HG02870 (cell line): Measurements from ENCODE around the gene SLC25A23.
"Not testable (repeated sequence)": the region's sequence is repeated elsewhere in the genome, so short reads cannot be mapped to it uniquely, and the experiment has no call there.

ENCODE experiments used
- ATAC-seq: cut with Tn5 transposase; IDR thresholded peaks from one replicate; pipeline ENCODE4 v1.9.1; 2021; ENCODE audit warnings: mild to moderate bottlenecking, moderate library complexity; ENCODE audit not compliant: unreplicated experiment

SLC25A23 gene

GRCh38 chr19:6459262-6460098 lies at the start of gene SLC25A23:
Gene SLC25A23, minus strand, starts transcription at chr19:6459792. Its CDS starts 164 bp downstream, at chr19:6459628.
- ATAC-seq, result peak; percentile 31

DNA sequence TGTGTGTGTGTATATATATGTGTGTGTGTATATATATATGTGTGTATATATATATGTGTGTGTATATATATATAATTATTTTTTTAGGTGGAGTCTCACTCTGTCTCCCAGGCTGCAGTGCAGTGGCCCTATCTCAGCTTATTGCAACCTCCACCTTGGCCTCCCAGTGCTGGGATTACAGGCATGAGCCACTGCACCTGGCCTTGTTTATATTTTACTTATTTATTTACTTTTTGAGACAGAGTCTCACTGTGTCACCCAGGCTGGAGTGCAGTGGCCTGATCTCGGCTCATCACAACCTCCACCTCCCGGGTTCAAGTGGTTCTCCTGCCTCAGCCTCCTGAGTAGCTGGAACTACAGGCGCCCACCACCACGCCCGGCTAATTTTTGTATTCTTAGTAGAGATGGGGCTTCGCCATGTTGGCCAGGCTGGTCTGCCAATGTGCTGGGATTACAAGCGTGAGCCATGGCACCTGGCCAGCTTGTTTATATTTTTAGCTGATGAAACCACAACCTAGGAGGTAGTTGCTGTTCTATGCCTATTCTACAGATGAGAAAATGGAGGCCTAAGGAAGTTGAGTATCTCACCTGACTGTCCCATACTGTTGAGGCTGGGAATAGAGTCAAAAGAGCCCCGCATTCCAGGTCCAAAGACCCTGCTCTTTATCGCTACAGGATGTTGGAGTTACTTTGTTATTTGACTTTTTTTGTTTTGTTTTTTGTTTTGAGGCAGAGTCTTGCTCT lies 48.6 kb upstream of the SLC25A23 start:
- ATAC-seq, result not testable (repeated sequence)

GRCh38 chr19:6503407-6504201 lies 44.0 kb upstream of the SLC25A23 start:
- no peak for ATAC-seq

GRCh38 chr19:6501740-6502648 lies 42.4 kb upstream of the SLC25A23 start, which contains the start of gene TUBB4A:
Gene TUBB4A, minus strand, starts transcription at chr19:6502309. Its CDS starts 97 bp downstream, at chr19:6502212.
- no peak for ATAC-seq

GRCh38 chr19:6500837-6501739 lies 41.5 kb upstream of the SLC25A23 start:
- no peak for ATAC-seq

DNA sequence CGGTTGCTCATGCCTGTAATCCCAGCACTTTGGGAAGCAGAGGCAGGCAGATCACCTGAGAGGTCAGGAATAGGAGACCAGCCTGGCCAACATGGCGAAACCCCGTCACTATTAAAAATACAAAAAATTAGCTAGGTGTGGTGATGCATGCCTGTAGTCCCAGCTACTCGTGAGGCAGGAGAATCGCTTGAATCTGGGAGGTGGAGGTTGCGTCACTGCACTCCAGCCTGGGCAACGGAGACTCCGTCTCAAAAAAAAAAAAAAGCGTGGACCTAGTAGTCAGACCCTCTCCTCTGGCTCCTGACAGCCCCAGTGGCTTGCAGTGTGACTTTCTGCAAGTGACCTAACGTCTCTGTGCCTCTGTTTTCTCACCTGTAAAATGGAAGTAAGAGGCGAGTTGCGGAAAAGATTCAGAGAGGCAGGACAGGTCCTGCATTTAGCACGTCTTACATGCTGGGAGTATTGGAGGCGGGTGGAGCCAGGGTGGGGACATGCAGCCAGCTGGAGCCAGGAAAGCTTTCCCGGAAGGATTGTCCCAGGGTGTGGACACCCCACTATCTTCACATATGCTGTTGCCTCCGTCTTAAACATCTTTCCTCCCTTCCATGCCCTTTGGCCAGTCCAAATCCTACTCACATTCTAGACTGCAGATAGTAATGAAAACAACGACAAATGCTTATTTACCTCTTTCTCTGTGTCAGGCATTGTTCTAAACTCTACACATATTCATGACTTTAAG lies 39.6 kb upstream of the SLC25A23 start:
- ATAC-seq, result no peak

DNA sequence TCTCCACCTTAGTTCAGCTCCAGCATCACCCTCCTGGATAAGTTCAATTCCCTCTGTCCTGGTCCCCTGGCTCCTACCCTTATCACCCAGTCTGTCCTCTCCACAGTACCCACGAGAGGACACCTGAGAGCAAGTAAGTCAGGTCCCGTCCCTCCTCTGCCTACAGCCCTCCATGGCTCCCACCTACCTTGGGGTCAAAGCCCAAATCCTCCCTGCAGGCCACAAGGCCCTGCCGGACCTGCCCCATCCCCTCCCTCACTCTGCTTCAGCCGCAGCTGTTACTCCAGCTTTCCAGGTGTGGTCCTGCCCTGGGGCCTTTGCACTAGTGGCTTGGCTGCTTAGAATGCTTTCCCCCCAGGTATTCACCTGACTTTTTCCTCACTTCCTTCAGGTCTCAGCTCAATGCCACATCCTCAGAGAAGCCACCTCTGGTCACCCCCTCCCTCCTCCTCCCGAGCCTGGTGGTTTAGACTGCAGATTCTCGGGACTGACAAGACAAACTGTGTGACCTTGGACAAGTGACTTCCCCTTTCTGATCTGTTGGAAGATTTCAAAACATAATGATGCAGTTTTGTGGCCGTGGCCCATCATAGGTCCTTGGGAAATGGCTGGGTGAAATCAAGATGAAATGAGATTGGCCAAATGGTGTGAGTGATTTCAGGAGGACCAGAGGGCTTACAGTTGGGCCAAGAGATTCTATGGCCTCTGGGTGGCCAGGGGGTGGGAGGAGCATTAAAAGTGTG lies 38.9 kb upstream of the SLC25A23 start:
- no peak for ATAC-seq

GRCh38 chr19:6495947-6496346 lies 36.4 kb upstream of the SLC25A23 start:
- no peak for ATAC-seq

- ATAC-seq, result no peak
Measured at GRCh38 chr19:6494438-6495036, 34.9 kb upstream of the SLC25A23 start.

DNA sequence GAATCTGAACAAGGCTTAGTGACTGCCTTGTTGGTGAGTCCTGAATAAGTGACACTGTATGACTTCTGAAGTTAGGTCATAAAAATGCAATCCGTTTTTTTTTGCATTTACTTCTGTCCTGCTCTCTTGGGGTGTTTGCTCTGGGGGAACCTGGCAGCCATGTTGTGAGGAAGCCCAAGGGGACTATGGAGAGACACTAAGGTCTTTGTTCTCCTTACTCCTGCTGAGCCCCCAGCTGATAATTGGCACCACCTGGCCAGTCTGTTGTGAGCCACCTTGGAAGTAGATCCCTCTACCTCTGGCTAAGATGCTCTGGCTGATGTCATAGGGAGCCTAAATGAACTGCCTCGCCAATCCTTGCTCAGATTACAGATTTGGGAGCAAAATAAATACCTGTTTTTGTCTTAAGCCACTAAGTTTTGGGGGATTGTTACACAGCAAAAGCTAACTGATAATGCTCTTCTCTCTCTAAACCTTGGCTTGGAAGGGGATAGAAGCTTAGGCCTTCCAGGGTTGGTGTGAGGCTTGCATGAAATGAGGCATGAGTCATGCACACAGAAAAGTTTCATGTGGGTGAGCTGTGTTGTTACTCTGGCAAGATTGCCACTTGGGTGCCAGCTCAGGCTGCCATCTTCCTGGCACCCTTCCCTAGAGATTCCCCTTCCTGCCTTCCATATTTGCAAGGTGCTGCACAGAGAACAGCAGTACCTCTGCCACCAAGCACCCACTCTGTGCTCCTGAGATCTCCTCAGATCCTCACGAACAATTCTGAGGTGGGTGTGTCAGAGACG lies 32.4 kb upstream of the SLC25A23 start:
- no peak for ATAC-seq

DNA sequence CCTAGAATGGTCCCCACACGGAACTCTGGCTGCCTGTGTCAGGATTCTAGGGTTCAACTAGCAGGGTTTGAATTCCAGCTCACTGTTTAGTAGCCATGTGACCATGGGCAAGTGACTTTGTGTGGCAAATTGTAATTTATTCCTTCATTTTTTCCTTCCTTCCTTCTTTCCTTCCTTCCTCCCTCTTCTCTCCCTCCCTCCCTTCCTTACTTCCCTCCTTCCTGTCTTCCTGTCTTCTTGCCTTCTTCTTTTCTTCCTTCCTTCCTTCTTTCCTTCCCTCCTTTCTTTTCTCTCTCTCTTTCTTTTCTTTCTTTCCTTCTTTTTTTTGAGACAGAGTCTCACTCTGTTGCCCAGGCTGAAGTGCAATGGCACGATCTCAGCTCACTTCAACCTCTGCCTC lies 30.5 kb upstream of the SLC25A23 start:
- no peak for ATAC-seq

- ATAC-seq, result no peak
Measured at GRCh38 chr19:6489278-6490061, 29.9 kb upstream of the SLC25A23 start.

- ATAC-seq, result no peak
Measured at GRCh38 chr19:6484831-6485230, 25.2 kb upstream of the SLC25A23 start.

- no peak for ATAC-seq
Measured at GRCh38 chr19:6484230-6484629, 24.6 kb upstream of the SLC25A23 start.

GRCh38 chr19:6483235-6483634 lies 23.6 kb upstream of the SLC25A23 start:
- ATAC-seq, result no peak

DNA sequence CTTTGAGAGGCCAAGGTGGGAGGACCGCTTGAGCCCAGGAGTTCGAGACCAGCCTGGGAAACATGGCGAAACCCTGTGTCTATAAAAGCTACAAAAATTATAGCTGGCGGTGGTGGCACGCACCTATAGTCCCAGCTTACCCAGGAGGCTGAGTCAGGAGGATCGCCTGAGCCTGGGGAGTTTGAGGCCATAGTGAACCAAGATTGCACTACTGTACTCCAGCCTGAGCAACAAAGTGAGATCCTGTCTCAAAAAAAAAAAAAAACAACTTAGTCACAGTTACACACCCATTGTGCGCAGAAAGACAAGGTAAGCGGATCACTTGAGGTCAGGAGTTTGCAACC lies 22.7 kb upstream of the SLC25A23 start:
- no peak for ATAC-seq
